MM.1S (cell line): ENCODE data around the gene JAKMIP3.

Source experiments
- CTCF ChIP-seq: fragments of 300-600 bp; sonication (generic); IDR thresholded peaks from 2 replicates; pipeline ENCODE4 v1.5.1; 2016; ENCODE audit warnings: antibody characterized with exemption, low read length, mixed read lengths
- EZH2phosphoT487 ChIP-seq: fragments of 300-600 bp; sonication (generic); IDR thresholded peaks from 2 replicates; pipeline ENCODE4 v1.6.1; 2018; ENCODE audit warnings: antibody characterized with exemption, low read length

DNA sequence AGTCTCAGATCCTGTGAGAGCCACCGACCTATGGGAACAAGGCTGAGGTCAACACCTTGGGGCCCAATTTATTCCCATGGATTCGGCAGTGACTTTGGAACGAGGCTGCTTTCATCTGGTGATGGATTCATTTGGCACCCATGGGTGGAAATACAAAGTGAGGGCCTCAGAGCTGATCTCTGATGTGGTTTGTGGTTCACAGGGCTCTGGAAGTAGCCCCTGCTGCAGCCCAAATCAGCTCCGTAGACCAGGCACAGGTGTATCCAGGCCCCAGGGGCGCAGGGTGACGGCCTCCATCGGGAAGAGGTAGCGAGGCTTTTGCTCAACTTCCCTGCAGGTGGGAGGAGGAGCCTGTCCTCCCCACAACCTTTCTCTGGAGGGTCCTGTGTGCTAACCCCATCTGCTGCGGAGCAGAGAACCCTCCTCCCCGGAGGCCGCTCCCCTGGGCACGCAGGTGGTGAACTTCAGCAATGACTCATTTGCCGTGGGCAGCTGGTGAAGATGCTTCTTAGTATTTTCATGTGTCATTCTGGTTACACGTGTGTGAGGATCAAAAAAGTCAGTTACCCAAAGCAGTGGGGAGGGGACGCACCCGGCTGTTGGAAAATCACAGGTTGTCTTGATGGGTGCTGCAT, 7.5 kb upstream of the JAKMIP3 start:
- no peak for TF ChIP-seq CTCF
- no peak for TF ChIP-seq EZH2phosphoT487
